GM21390 (cell line): Measurements from ENCODE around the gene RANGRF.
"Not testable (repeated sequence)": the region's sequence is repeated elsewhere in the genome, so short reads cannot be mapped to it uniquely, and the experiment has no call there.

ENCODE experiments used
- ATAC-seq: cut with Tn5 transposase; IDR thresholded peaks from one replicate; pipeline ENCODE4 v1.9.1; 2021; ENCODE audit not compliant: unreplicated experiment

Gene RANGRF

GRCh38 chr17:8288336-8289102 lies at the start of gene RANGRF:
Gene RANGRF (plus strand): TSS chr17:8288670. CDS start chr17:8288789, 119 bp downstream.
- ATAC-seq, result peak; percentile 83

DNA sequence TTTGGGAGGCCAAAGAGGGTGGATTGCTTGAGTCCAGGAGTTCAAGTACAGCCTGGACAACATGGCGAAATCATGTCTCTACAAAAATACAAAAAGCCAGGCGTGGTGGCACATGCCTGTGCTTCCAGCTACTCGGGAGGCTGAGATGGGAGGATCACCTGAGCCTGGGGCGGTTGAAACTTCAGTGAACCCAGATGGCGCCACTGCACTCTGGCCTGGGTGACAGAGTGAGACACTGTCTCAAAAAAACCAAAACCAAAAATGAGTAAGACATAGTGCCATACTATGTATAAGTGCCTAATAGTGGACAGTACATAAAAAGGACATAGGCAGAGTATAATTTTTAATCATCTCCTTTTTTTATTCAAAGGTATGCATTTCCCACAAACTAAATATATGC lies 44.6 kb upstream of the RANGRF start:
- ATAC-seq, result no peak

GRCh38 chr17:8244768-8245167 lies 43.7 kb upstream of the RANGRF start:
- no peak for ATAC-seq

DNA sequence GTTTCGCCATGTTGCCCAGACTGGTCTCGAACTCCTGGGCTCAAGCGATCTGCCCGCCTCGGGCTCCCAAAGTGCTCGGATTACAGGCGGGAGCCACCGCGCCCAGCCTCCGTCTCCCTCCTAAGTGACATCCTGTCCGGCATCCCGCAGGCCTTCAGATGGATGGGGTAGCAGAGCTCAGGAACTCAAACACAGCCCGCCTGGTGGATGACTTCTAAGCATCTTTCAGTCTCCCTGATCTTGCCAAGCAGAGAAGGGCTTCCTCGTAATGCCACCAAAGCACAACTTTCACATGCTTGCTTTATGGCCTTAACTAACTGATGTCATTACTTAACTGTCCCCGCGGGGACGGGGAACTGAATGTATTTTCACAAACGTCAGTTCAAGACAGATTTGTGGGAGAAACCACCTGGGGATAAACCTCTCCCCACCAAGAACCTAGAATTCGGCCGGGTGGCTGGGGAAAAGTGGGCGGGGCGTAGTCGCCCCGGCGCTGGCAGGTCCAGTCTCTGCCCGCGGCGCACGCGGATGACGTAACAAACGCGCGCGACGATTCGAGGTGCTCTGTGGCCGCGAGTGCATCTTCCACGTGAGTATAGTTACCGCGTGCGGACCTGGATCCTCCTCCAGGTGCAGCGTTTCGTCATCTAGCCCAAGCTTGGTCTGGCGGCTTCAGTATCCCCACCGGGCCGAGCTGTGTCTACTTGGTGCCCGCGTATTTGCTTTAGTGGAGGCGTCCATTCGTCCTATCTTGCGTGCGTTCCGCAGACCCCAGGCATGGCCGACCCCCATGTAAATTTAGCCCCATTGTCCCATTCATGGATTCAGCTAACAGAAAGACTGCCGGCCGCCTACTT lies 39.5 kb upstream of the RANGRF start, which contains the start of gene PFAS:
Gene PFAS, plus strand, starts transcription at position 539 of the 857 bp plus-strand sequence. CDS start 4,649 bp downstream, outside the sequence.
- ATAC-seq, result peak; percentile 44

DNA sequence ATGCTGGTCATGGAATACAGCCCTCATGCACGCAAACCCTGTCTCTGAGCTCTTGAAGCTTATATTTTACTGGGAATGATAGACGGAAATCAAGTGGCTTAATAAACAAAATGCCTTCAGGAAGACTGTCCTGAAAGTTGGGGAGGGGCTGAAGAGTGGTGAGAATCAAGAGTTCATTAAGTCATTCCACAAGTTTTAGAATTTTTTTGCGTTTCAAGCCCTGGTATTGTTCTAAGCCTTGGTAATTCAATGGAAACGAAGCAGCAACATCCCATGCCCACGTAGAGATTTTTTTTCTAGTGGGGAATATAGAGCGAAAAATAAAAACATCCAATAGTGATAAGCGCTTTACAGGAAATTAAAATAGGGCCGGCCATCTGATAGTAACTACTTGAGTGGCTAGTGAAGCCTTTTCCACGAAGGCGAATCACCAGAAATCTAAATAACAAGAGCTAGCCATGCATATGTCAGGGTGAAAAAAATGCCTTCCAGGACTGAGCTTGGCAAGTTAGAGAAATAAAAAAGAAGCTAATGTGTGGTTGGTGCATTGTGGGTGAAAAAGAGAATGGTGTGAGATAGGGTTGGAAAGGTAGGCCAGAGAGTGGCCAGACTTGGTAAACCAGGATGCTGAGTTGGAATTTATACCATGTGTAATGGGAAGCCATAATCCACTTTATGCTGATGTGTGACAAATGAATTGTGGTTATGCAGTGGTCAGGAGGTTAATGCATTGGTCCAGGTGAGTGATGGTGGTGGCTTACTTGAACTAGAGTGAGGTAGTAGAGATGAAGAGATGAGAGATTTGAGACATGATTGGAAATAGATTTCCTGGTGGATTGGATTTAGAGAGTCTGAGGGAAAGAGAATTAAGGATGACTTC lies 38.6 kb upstream of the RANGRF start:
- ATAC-seq, result no peak

DNA sequence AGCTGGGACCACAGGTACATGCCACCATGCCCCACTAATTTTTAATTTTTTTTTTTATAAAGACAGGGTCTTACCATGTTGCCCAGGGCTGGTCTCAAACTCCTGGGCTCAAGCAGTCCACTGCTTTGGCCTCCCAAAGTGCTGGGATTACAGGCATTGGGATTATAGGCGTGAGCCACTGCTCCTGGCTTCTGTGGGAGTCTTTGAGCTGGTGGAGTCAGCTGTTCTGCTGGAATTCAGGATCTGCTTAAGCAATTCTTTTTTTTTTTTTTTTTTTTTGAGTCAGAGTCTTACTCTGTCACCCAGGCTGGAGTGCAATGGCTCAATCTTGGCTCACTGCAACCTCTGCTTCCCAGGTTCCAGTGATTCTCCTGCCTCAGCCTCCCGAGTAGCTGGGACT lies 37.1 kb upstream of the RANGRF start:
- ATAC-seq, result not testable (repeated sequence)

DNA sequence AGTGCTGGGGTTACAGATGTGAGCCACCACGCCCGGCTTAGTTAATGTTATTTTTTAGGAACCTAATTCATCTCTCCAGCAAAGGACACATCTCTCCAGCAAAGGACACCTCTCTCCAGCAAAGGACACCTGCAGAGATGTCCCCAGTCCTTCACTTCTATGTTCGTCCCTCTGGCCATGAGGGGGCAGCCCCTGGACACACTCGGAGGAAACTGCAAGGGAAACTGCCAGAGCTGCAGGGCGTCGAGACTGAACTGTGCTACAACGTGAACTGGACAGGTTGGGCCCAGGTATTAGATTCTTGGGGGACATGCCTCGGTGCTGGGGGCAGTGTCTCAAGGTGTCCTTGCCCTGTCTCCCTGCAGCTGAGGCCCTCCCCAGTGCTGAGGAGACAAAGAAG lies 34.7 kb upstream of the RANGRF start:
- no peak for ATAC-seq

DNA sequence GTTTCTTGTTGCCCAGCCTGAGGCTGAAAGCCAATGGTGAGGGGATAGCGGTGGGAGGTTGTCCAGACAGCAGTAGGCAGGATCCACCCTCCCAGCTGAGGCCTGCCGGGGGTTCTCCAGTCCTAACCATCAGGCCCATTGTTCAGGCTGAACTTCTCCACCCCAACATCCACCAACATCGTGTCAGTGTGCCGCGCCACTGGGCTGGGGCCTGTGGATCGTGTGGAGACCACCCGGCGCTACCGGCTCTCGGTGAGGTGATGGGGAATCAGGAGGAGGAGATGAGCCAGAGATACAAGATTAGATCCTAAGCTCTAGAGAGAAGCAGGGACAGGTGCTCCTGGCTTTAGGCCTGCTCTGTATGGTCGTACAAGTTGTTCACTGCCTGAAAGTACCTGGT lies 33.6 kb upstream of the RANGRF start:
- ATAC-seq, result no peak

DNA sequence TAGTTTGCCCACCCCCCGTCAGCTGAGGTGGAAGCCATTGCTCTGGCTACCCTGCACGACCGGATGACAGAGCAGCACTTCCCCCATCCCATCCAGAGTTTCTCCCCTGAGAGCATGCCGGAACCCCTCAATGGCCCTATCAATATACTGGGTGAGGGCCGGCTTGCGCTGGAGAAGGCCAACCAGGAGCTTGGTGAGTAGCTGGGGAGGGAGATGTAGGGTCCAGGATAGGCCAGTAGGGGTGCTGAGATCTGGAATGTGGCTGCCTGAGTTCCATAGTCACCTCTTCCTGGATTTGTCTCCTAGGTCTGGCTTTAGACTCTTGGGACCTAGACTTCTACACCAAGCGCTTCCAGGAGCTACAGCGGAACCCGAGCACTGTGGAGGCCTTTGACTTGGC lies 33.0 kb upstream of the RANGRF start:
- ATAC-seq, result no peak

- no peak for ATAC-seq
Observed at GRCh38 chr17:8256291-8256690, 32.2 kb upstream of the RANGRF start.

GRCh38 chr17:8256691-8257090 lies 31.8 kb upstream of the RANGRF start:
- ATAC-seq, result no peak

DNA sequence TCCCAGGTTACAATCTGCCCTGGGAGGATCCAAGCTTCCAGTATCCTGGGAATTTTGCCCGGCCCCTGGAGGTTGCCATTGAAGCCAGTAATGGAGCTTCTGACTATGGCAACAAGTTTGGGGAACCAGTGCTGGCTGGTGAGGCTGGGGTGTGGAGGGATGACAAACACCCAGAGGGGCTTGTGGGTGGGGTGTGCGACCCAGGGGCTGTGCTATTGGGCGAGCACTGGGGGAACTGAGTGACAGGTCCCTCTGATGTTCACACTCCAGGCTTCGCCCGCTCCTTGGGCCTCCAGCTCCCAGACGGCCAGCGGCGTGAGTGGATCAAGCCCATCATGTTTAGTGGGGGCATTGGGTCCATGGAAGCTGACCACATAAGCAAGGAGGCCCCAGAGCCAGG lies 30.7 kb upstream of the RANGRF start:
- no peak for ATAC-seq

DNA sequence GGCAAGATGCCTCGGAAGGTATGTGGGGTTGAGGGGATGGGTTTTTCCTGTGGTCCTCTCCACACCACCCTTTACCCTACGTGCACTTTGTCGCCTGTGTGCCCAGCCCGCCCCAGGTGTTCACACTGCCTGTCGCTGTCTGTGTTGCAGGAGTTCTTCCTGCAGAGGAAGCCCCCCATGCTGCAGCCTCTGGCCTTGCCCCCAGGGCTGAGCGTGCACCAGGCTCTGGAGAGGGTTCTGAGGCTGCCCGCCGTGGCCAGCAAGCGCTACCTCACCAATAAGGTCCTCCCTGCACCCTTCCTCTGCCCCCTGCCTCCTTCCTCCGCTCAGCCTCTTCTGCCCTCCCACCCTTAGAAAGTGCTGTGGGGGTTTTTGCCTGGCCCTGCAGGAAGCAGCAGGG lies 24.1 kb upstream of the RANGRF start:
- no peak for ATAC-seq

- ATAC-seq, result no peak
Observed at GRCh38 chr17:8264836-8265542, 23.5 kb upstream of the RANGRF start.

DNA sequence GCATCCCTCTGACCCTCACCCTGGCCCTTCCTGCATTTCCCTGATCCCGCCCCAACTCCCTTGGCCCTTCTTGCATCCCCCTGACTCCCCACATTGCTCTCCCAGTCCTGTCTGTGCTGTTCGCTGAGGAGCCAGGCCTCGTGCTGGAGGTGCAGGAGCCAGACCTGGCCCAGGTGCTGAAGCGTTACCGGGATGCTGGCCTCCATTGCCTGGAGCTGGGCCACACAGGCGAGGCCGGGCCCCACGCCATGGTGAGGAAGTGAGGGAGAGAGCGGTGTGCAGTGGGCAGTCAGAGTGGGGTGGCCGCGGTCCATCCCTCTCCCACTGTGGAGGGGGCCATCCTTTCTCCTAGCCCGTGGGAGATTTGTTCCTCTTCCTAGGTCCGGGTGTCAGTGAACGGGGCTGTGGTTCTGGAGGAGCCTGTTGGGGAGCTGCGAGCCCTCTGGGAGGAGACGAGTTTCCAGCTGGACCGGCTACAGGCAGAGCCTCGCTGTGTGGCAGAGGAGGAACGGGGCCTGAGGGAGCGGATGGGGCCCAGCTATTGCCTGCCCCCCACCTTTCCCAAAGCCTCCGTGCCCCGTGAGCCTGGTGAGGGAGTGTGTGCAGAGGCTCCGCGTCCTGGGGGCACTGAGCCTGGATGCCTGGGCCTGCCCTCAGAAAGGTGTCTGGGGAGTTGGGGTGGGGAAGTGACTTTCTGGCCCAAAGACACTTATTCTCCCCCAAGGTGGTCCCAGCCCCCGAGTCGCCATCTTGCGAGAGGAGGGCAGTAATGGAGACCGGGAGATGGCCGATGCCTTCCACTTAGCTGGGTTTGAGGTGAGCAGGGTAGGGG lies 21.6 kb upstream of the RANGRF start:
- no peak for ATAC-seq

- no peak for ATAC-seq
Observed at GRCh38 chr17:8267480-8268147, 20.9 kb upstream of the RANGRF start.

DNA sequence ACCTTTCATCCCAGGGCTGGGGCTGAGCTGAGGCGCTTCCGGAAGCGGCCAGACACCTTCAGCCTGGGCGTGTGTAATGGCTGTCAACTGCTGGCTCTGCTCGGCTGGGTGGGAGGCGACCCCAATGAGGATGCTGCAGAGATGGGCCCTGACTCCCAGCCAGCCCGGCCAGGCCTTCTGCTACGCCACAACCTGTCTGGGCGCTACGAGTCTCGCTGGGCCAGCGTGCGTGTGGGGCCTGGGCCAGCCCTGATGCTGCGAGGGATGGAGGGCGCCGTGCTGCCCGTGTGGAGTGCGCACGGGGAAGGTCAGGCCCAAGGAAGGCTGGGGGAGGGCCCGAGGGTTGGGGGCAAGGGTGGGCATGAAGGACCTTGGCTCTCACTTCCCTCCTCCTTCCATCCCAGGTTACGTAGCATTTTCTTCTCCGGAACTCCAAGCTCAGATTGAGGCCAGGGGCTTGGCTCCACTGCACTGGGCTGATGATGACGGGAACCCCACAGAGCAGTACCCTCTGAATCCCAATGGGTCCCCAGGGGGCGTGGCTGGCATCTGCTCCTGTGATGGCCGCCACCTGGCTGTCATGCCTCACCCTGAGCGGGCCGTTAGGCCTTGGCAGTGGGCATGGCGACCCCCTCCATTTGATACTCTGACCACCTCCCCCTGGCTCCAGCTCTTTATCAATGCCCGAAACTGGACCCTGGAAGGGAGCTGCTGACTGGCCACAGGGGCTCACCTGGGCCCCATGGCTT lies 19.7 kb upstream of the RANGRF start:
- no peak for ATAC-seq

DNA sequence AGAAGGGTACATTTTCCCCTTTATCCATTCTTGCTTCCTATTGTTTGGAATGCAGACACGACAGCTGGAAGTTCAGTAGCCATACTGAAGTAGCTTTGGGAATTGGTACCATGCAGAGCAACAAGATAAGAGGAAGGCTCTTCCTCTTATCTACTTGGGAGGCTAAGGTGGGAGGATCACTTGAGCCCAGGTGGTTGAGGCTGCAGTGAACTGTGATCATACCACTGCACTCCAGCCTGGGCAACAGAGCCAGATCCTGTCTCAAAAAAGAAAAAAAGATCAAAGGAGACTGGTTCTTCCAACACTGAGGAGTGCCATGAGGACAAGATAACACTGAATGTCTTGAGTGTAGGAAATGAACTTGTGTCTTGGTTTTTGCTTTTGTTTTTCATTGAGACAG lies 16.0 kb upstream of the RANGRF start:
- no peak for ATAC-seq
